NB4 (cell line): ENCODE measurements around the gene MPDU1.
A peak's percentile ranks its signal among the peaks of the same experiment; 100 is the strongest.

Source experiments
- DNase-seq: peaks from one replicate; pipeline ENCODE4 v3.0.0; 2010; ENCODE audit warnings: low read depth
- H3K4me3 ChIP-seq: one replicate; pipeline ENCODE4 v1.5.1; 2011; ENCODE audit warnings: mild to moderate bottlenecking, low read depth, low read length, moderate library complexity
- CTCF ChIP-seq: IDR thresholded peaks from one replicate; pipeline ENCODE4 v1.5.1; 2012; ENCODE audit warnings: low read depth, low read length
- MAX ChIP-seq: IDR thresholded peaks from 2 replicates; pipeline ENCODE4 v1.6.1; 2011; ENCODE audit warnings: low read depth, low read length
- MYC ChIP-seq: IDR thresholded peaks from 2 replicates; pipeline ENCODE4 v1.6.1; 2011; ENCODE audit warnings: low read depth, low read length
- POLR2A ChIP-seq: IDR thresholded peaks from 2 replicates; pipeline ENCODE4 v1.6.1; 2011; ENCODE audit warnings: mild to moderate bottlenecking; ENCODE audit not compliant: insufficient read length; ENCODE audit errors: extremely low read depth

The MPDU1 gene

GRCh38 chr17:7572588-7573323 lies 10.9 kb upstream of the MPDU1 start:
- peak; percentile 94 for TF ChIP-seq POLR2A
- no peak for TF ChIP-seq CTCF
- H3K4me3 ChIP-seq, result peak overlapping the region; percentile 99
- peak; percentile 97 for DNase-seq

DNA sequence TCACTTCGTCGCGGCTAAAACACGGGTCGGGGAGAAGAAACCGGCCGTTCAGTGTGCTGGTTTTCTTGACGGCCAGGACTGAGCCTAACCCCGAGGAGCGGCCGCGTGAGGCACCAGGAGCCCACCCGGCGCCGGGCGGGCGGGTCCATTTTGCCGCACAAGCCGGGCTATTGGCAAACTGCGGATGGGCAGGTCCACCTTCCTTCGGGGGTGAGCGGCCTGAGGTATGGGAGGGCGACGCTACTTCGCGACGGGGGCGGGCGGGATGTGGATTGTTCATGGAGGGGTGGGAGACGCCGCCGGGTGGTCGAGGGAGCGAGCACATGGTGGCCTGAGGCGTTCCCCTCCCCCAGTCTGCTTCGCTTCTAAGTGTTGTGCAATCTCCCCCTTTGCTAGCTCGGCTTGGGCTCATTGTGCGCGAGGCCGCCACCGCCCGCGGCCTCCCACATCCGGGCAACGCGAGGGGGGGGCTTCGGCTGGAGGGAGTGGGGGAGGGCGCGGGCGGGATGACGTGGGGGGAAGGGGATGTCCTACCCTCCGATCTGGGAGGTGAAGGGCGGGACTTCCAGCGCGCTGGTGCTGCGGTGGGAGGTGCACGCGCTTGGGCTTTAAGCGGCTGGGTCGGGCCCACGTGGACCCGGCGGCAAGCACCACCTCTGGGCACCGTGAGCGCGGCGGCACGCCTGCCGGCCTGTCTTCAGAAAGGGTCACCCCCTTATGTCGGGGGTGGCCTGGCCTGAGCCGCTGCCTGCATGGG lies 10.2 kb upstream of the MPDU1 start:
- TF ChIP-seq MAX (peak; percentile 83), MYC (peak; percentile 100), CTCF (no peak)
- peak; percentile 94 for DNase-seq
- peak overlapping the region; percentile 99 for H3K4me3 ChIP-seq

DNA sequence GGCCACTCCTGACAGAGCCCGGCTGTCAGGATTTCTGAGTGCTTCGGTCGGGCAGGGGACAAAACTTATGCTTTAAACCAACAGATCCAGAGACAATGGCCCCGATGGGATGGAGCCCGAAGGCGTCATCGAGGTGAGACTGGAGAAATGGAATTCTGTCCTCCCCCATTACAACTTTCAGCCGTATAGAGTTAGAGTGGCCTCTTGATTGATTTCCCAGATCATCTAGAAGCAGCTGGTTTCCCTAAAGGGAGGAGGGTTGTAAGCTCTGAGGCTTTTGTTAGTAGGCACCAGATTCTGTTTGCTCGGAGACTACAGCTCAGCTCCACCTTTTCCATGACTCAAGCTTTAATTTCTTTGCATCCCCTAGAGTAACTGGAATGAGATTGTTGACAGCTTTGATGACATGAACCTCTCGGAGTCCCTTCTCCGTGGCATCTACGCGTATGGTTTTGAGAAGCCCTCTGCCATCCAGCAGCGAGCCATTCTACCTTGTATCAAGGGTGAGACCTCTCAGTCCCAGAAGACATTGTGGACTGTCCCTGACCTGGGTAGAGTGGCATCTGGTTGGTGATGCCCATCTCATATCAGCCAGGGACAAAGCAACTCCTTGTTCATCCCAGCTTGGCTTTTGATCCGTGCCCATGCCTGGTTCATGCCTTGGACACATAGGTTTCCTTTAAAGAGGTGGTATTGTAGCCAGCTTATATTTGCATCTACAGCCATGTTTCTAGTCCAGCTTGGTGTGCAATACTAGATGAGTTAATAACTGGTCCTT lies 9.3 kb upstream of the MPDU1 start:
- TF ChIP-seq MYC, result no peak
- TF ChIP-seq MAX, result no peak
- TF ChIP-seq POLR2A, result no peak
- TF ChIP-seq CTCF, result no peak
- peak overlapping the region; percentile 99 for H3K4me3 ChIP-seq
- DNase-seq, result no peak

DNA sequence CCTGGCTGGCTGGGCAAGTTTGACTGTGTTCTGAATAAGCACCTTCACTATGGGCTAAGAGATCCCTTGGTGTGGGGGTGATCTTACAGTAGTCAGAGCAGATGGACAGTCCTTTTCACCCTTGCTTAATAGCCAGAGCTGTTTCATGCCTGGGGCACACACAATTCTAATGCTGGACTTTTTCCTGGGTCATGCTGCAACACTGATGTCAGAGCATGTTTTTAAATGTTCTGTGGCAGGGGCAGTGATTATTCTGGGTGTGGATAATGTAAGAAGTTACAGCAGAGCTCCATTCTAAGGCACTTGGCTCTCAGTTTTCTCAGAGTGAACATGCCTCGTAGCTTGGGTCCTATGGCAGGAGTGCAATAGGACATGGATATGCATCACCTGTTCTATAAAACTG lies 8.2 kb upstream of the MPDU1 start:
- H3K4me3 ChIP-seq, result peak overlapping the region; percentile 99
- DNase-seq, result no peak
- TF ChIP-seq POLR2A (no peak), CTCF (no peak), MAX (no peak), MYC (no peak)

GRCh38 chr17:7575959-7576358 lies 7.7 kb upstream of the MPDU1 start:
- no peak for DNase-seq
- no peak for TF ChIP-seq CTCF
- TF ChIP-seq POLR2A, result no peak
- no peak for TF ChIP-seq MAX
- TF ChIP-seq MYC, result no peak
- peak overlapping the region; percentile 99 for H3K4me3 ChIP-seq
